ENCODE measurements around the gene SCAF1.

SCAF1 gene

GRCh38 chr19:49677901-49678674, 36.1 kb downstream of the SCAF1 start:
- no peak for TF ChIP-seq GATA3 (IDR thresholded peaks at IDR 0.05; ENCODE audit: low read depth, low read length)
- TF ChIP-seq GATA2 (IDR thresholded peaks at IDR 0.05; ENCODE audit: low read depth, low read length) = peak; percentile 31; the same call in 1 of the 2 replicates

- TF ChIP-seq GATA2 (IDR thresholded peaks at IDR 0.05; ENCODE audit: low read depth, low read length) = no peak
- no peak for TF ChIP-seq GATA3 (IDR thresholded peaks at IDR 0.05; ENCODE audit: low read depth, low read length)
Measured at GRCh38 chr19:49678985-49679770, 37.2 kb downstream of the SCAF1 start.

- no peak for TF ChIP-seq GATA2 (IDR thresholded peaks at IDR 0.05; ENCODE audit: low read depth, low read length)
- TF ChIP-seq GATA3 (IDR thresholded peaks at IDR 0.05; ENCODE audit: low read depth, low read length) = no peak
Measured at GRCh38 chr19:49679771-49680413, 37.9 kb downstream of the SCAF1 start.

GRCh38 chr19:49680421-49681351, 38.7 kb downstream of the SCAF1 start:
- TF ChIP-seq GATA2 (IDR thresholded peaks at IDR 0.05; ENCODE audit: low read depth, low read length) (no peak), GATA3 (IDR thresholded peaks at IDR 0.05; ENCODE audit: low read depth, low read length) (no peak)

GRCh38 chr19:49681830-49682229, 39.8 kb downstream of the SCAF1 start:
- TF ChIP-seq GATA2 (IDR thresholded peaks at IDR 0.05; ENCODE audit: low read depth, low read length) = no peak
- TF ChIP-seq GATA3 (IDR thresholded peaks at IDR 0.05; ENCODE audit: low read depth, low read length) = no peak

- TF ChIP-seq GATA3 (IDR thresholded peaks at IDR 0.05; ENCODE audit: low read depth, low read length) (no peak), GATA2 (IDR thresholded peaks at IDR 0.05; ENCODE audit: low read depth, low read length) (no peak)
Measured at GRCh38 chr19:49682274-49682673, 40.3 kb downstream of the SCAF1 start.

- TF ChIP-seq GATA3 (IDR thresholded peaks at IDR 0.05; ENCODE audit: low read depth, low read length) (no peak), GATA2 (IDR thresholded peaks at IDR 0.05; ENCODE audit: low read depth, low read length) (no peak)
Measured at GRCh38 chr19:49683814-49684250, 41.8 kb downstream of the SCAF1 start.

- TF ChIP-seq GATA2 (IDR thresholded peaks at IDR 0.05; ENCODE audit: low read depth, low read length) (no peak), GATA3 (IDR thresholded peaks at IDR 0.05; ENCODE audit: low read depth, low read length) (no peak)
Measured at GRCh38 chr19:49684251-49684982, 42.4 kb downstream of the SCAF1 start.

- TF ChIP-seq GATA3 (IDR thresholded peaks at IDR 0.05; ENCODE audit: low read depth, low read length) (no peak), GATA2 (IDR thresholded peaks at IDR 0.05; ENCODE audit: low read depth, low read length) (no peak)
Measured at GRCh38 chr19:49684983-49685553, 43.1 kb downstream of the SCAF1 start.

GRCh38 chr19:49685845-49686332, 43.9 kb downstream of the SCAF1 start:
- no peak for TF ChIP-seq GATA3 (IDR thresholded peaks at IDR 0.05; ENCODE audit: low read depth, low read length)
- no peak for TF ChIP-seq GATA2 (IDR thresholded peaks at IDR 0.05; ENCODE audit: low read depth, low read length)

GRCh38 chr19:49686503-49687088, 44.6 kb downstream of the SCAF1 start:
- TF ChIP-seq GATA2 (IDR thresholded peaks at IDR 0.05; ENCODE audit: low read depth, low read length) (no peak), GATA3 (IDR thresholded peaks at IDR 0.05; ENCODE audit: low read depth, low read length) (no peak)

- TF ChIP-seq GATA3 (IDR thresholded peaks at IDR 0.05; ENCODE audit: low read depth, low read length) = no peak
- TF ChIP-seq GATA2 (IDR thresholded peaks at IDR 0.05; ENCODE audit: low read depth, low read length) = no peak
Measured at GRCh38 chr19:49687150-49687549, 45.1 kb downstream of the SCAF1 start.
